K562 (cell line): ENCODE results near the gene PLXND1. TPM values are rescaled to one million over a fixed set of nuclear protein-coding genes. Genes with fewer than 3 reads are reported as not detected.

Experiments
- HOXB6 ChIP-seq: fragments of 250-450 bp; sonication (Bioruptor Pico); IDR thresholded peaks from 2 replicates; pipeline ENCODE4 v1.5.1; 2022; ENCODE audit warnings: mild to moderate bottlenecking, borderline replicate concordance
- SP1 ChIP-seq: sonication (generic); formaldehyde crosslinking; IDR thresholded peaks from 2 replicates; pipeline ENCODE4 v1.8.1; 2022; ENCODE audit warnings: mild to moderate bottlenecking, missing genetic modification reagents
- TAF15 ChIP-seq: fragments of 200-400 bp; formaldehyde crosslinking; IDR thresholded peaks from 2 replicates; pipeline ENCODE4 v1.6.1; 2017; ENCODE audit warnings: mild to moderate bottlenecking, low read depth, low read length, moderate library complexity
- TEAD4 ChIP-seq, 2 experiments: sonication (generic) in 1 of 2; formaldehyde crosslinking in 1 of 2; IDR thresholded peaks; 2 replicates each; pipeline versions ENCODE4 v1.6.1 to v1.8.0; 2012 to 2022; ENCODE audit warnings: borderline replicate concordance in 1 of 2, inconsistent platforms in 1 of 2, low read length in 1 of 2, mild to moderate bottlenecking in 1 of 2, missing genetic modification reagents in 1 of 2
- ZBTB7A ChIP-seq: IDR thresholded peaks from 2 replicates; pipeline ENCODE4 v1.6.1; 2011; ENCODE audit warnings: low read depth, mild to moderate bottlenecking, low read length, moderate library complexity, borderline replicate concordance; ENCODE audit not compliant: control insufficient read depth
- ZNF384 ChIP-seq: IDR thresholded peaks from 2 replicates; pipeline ENCODE4 v1.6.1; 2012; ENCODE audit warnings: low read depth, low read length, improper control_type of control experiment
- polyA plus RNA-seq, 8 experiments: library from polyadenylated mRNA; depleted of rRNA in 4 of 8; stranded (reverse) in 5 of 8; unstranded in 3 of 8; fragments of >200 nt; fragmentation: Nextera tagmentation in 2 of 8; fragmentation: Illumina TruSeq in 1 of 8; extraction: Ambion mirVana in 2 of 8; extraction: Trizol in 1 of 8; gene quantifications; 2 replicates each; pipeline versions ENCODE4 v1.2.1 to v1.2.3, GENCODE V29; 2011 to 2014; ENCODE audit warnings: inconsistent platforms in 1 of 8, missing spikeins in 1 of 8
- total RNA-seq, 7 experiments: library from RNA; depleted of rRNA in 6 of 7; stranded (reverse); fragments of >200 nt in 6 of 7; fragmentation: Illumina TruSeq in 2 of 7; extraction: Trizol in 2 of 7; gene quantifications; 2 replicates each; pipeline versions ENCODE4 v1.2.1 to v1.2.3, GENCODE V29; 2011 to 2021; ENCODE audit warnings: low replicate concordance in 1 of 7
- TF ChIP-seq, protein P1 (sequence below): sonication (generic); IDR thresholded peaks from 2 replicates; pipeline ENCODE4 v1.6.1; 2016
- TF ChIP-seq, protein P2 (sequence below): fragments of 200-800 bp; sonication (Bioruptor generic); IDR thresholded peaks from 2 replicates; pipeline ENCODE4 v1.6.1; 2017; ENCODE audit warnings: missing genetic modification characterization, missing compliant biosample characterization
- TF ChIP-seq, protein P3 (sequence below): fragments of 450-650 bp; IDR thresholded peaks from one replicate; pipeline ENCODE4 v1.6.1; 2018; ENCODE audit warnings: mild to moderate bottlenecking, moderate library complexity; ENCODE audit not compliant: partially characterized antibody
- TF ChIP-seq, protein P4 (sequence below), 2 experiments: IDR thresholded peaks in 1 of 2; conservative IDR thresholded peaks in 1 of 2; 2 replicates each; pipeline ENCODE4 v1.6.1; 2016; ENCODE audit warnings: low read depth in 2 of 2, mild to moderate bottlenecking in 1 of 2, missing compliant biosample characterization in 1 of 2, missing genetic modification characterization in 1 of 2, moderate library complexity in 1 of 2

PLXND1 gene
- total and polyA plus RNA-seq, 9 of the 15 experiments (the other 6 are each of a cell fraction or from before 2014, with no cell fraction given), result 0.34 to 28.8 (median 14.0) TPM

DNA sequence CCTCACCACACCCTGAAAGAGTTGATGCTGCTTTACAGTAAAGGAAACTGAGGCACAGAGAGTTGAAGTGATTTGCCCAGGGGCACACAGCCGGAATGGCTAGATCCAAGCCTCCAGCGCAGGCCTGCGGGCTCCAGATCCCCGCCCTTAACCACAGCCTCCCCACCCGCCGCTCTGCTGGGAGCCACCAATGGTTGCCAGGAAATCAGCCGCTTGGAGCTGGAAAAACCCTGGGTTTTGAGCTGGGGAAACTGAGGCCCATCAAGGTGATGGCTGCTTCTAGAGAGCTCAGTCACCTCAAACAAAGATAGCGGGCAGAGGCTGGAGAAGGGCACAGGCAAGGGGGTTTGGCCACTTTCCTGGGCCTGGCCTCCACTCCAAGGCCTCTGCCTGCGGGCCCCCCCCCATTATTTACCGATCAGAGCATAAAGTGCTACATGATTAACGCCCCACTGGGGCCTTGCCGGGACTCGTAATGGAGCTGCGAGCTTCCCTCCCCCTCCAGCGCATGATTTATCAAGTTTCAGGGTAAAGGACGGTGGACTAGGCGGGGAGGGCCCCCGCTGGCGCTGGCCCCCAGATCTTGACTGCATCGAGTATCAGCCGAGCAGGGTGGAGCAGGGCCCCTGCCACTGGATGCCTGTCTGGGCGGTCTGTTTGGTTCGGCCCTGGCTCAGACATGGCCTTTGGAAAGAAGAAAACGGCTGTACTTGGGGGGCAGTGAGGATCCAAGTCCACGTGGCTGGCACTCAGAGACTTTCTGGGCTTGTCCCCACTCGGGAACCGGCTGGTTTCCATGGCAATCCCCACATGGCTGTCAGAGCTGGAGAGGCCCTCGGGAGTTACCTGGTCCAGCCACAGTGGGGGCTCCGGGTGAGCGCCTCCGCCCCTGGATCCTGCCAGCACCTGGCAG lies 9.1 kb downstream of the PLXND1 start (continued):
- TF ChIP-seq, protein P1, sequence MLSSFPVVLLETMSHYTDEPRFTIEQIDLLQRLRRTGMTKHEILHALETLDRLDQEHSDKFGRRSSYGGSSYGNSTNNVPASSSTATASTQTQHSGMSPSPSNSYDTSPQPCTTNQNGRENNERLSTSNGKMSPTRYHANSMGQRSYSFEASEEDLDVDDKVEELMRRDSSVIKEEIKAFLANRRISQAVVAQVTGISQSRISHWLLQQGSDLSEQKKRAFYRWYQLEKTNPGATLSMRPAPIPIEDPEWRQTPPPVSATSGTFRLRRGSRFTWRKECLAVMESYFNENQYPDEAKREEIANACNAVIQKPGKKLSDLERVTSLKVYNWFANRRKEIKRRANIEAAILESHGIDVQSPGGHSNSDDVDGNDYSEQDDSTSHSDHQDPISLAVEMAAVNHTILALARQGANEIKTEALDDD, result no peak
- TF ChIP-seq SP1 (CRISPR knock-in tag) (0 out of 2 replicates have a peak, but pooled peaks have one; percentile 37), HOXB6 (no peak), ZBTB7A (0 out of 2 replicates have a peak, but pooled peaks have one; percentile 24), TEAD4 (IDR thresholded peaks at IDR 0.05; ENCODE audit: low read length) (no peak), TEAD4 (CRISPR knock-in tag; IDR thresholded peaks at IDR 0.05; ENCODE audit: borderline replicate concordance) (no peak), ZNF384 (no peak), TAF15 (no peak)
- TF ChIP-seq, protein P2, sequence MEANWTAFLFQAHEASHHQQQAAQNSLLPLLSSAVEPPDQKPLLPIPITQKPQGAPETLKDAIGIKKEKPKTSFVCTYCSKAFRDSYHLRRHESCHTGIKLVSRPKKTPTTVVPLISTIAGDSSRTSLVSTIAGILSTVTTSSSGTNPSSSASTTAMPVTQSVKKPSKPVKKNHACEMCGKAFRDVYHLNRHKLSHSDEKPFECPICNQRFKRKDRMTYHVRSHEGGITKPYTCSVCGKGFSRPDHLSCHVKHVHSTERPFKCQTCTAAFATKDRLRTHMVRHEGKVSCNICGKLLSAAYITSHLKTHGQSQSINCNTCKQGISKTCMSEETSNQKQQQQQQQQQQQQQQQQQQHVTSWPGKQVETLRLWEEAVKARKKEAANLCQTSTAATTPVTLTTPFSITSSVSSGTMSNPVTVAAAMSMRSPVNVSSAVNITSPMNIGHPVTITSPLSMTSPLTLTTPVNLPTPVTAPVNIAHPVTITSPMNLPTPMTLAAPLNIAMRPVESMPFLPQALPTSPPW (CRISPR knock-in tag), result peak; percentile 68
- TF ChIP-seq, protein P3, sequence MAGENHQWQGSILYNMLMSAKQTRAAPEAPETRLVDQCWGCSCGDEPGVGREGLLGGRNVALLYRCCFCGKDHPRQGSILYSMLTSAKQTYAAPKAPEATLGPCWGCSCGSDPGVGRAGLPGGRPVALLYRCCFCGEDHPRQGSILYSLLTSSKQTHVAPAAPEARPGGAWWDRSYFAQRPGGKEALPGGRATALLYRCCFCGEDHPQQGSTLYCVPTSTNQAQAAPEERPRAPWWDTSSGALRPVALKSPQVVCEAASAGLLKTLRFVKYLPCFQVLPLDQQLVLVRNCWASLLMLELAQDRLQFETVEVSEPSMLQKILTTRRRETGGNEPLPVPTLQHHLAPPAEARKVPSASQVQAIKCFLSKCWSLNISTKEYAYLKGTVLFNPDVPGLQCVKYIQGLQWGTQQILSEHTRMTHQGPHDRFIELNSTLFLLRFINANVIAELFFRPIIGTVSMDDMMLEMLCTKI, result no peak
- TF ChIP-seq, protein P4, sequence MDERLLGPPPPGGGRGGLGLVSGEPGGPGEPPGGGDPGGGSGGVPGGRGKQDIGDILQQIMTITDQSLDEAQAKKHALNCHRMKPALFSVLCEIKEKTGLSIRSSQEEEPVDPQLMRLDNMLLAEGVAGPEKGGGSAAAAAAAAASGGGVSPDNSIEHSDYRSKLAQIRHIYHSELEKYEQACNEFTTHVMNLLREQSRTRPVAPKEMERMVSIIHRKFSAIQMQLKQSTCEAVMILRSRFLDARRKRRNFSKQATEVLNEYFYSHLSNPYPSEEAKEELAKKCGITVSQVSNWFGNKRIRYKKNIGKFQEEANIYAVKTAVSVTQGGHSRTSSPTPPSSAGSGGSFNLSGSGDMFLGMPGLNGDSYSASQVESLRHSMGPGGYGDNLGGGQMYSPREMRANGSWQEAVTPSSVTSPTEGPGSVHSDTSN (CRISPR knock-in tag; IDR thresholded peaks at IDR 0.05; ENCODE audit: low read depth), result no peak
- TF ChIP-seq, protein P4 (tag; conservative IDR thresholded peaks at IDR 0.05; ENCODE audit: low read depth), result 0 out of 2 replicates have a peak, but pooled peaks have one; percentile 27
- TF ChIP-seq, all 486 proteins: peak for 18
